Stimulated activated CD8-positive, alpha-beta memory T cell treated with anti-CD3 and anti-CD28 coated beads, Interleukin-4, amount 100 ng/mL, for 4 hours (primary cell): ENCODE data around the gene LEKR1.

Source experiments
- DNase-seq, 2 donors: peaks; one replicate each; pipeline ENCODE4 v3.0.0-alpha.2; 2020; ENCODE audit warnings: low read depth in 2 of 2, low spot score in 1 of 2

Gene LEKR1

GRCh38 chr3:157056035-157056434 lies 229.9 kb downstream of the LEKR1 start:
- DNase-seq, result no peak

GRCh38 chr3:157058392-157059071 lies 232.4 kb downstream of the LEKR1 start:
- DNase-seq, result no peak

GRCh38 chr3:157059181-157059580 lies 233.0 kb downstream of the LEKR1 start:
- no peak for DNase-seq

GRCh38 chr3:157059661-157060060 lies 233.5 kb downstream of the LEKR1 start:
- DNase-seq, result no peak

- no peak for DNase-seq
Observed at GRCh38 chr3:157061265-157061664, 235.1 kb downstream of the LEKR1 start.

- DNase-seq, result no peak
Observed at GRCh38 chr3:157063469-157063868, 237.3 kb downstream of the LEKR1 start.

- DNase-seq, result no peak
Observed at GRCh38 chr3:157063926-157064325, 237.8 kb downstream of the LEKR1 start.

- no peak for DNase-seq
Observed at GRCh38 chr3:157064402-157064801, 238.2 kb downstream of the LEKR1 start.

GRCh38 chr3:157065201-157065600 lies 239.0 kb downstream of the LEKR1 start:
- DNase-seq, result no peak

GRCh38 chr3:157066335-157067098 lies 240.4 kb downstream of the LEKR1 start:
- no peak for DNase-seq

GRCh38 chr3:157067114-157067513 lies 241.0 kb downstream of the LEKR1 start:
- DNase-seq, result no peak

- DNase-seq, result no peak
Observed at GRCh38 chr3:157069406-157069805, 243.3 kb downstream of the LEKR1 start.

GRCh38 chr3:157069846-157070677 lies 243.9 kb downstream of the LEKR1 start:
- DNase-seq, result no peak

GRCh38 chr3:157070678-157070999 lies 244.5 kb downstream of the LEKR1 start:
- no peak for DNase-seq

- no peak for DNase-seq
Observed at GRCh38 chr3:157071744-157072525, 245.8 kb downstream of the LEKR1 start.

GRCh38 chr3:157073810-157074209 lies 247.7 kb downstream of the LEKR1 start:
- DNase-seq, result no peak

GRCh38 chr3:157074490-157074889 lies 248.3 kb downstream of the LEKR1 start:
- no peak for DNase-seq

GRCh38 chr3:157074981-157075380 lies 248.8 kb downstream of the LEKR1 start:
- no peak for DNase-seq

GRCh38 chr3:157075693-157076420 lies 249.7 kb downstream of the LEKR1 start:
- no peak for DNase-seq

- DNase-seq, result no peak
Observed at GRCh38 chr3:157077565-157077991, 251.4 kb downstream of the LEKR1 start.
